Fibroblast of the aortic adventitia (primary cell): ENCODE data around the gene PCIF1. TPM values are rescaled to one million over a fixed set of nuclear protein-coding genes. Genes with fewer than 3 reads are reported as not detected.
"Not testable (repeated sequence)": the region's sequence is repeated elsewhere in the genome, so short reads cannot be mapped to it uniquely, and the experiment has no call there.

Experiments
- DNase-seq: peaks from one replicate; pipeline ENCODE4 v3.0.0-alpha.2; 2010; ENCODE audit warnings: low read depth
- H3K4me3 ChIP-seq: 2 replicates; pipeline ENCODE4 v1.5.1; 2011; ENCODE audit warnings: low read depth, mild to moderate bottlenecking, control low read depth, low read length, moderate library complexity
- CTCF ChIP-seq: IDR thresholded peaks from 2 replicates; pipeline ENCODE4 v1.5.1; 2011; ENCODE audit warnings: mild to moderate bottlenecking, low read length, control low read depth, inconsistent platforms; ENCODE audit not compliant: insufficient read depth
- total RNA-seq: library from RNA; depleted of rRNA; stranded (reverse); fragments of >200 nt; gene quantifications from 2 replicates; pipeline ENCODE4 v1.2.3, GENCODE V29; 2012; ENCODE audit warnings: low replicate concordance

Gene PCIF1
- total RNA-seq, 1 donor = 15.9 TPM

GRCh38 chr20:45993197-45993951 is 58.9 kb downstream of the PCIF1 start:
- DNase-seq = no peak
- TF ChIP-seq CTCF = no peak
- H3K4me3 ChIP-seq = no peak overlapping the region

GRCh38 chr20:45994761-45995493 is 60.4 kb downstream of the PCIF1 start:
- TF ChIP-seq CTCF = no peak
- no peak overlapping the region for H3K4me3 ChIP-seq
- DNase-seq = no peak

- not testable (repeated sequence) for H3K4me3 ChIP-seq, DNase-seq
These were observed 61.1 kb downstream of the PCIF1 start for GRCh38 chr20:45995495-45996097.

- no peak overlapping the region for H3K4me3 ChIP-seq
- no peak for TF ChIP-seq CTCF
- DNase-seq = no peak
These were observed 62.7 kb downstream of the PCIF1 start for GRCh38 chr20:45997187-45997586.

Other genes starting within 250 kb of the PCIF1 start
- not detected in 2 replicates for gene WFDC13, start 232.6 kb upstream of the PCIF1 start, total RNA-seq
- not detected in 2 replicates for gene WFDC10B, start 229.7 kb upstream of the PCIF1 start, total RNA-seq
- not detected in 2 replicates for gene SPINT4, start 212.3 kb upstream of the PCIF1 start, total RNA-seq
- 0.18 TPM in 1 of 2 replicates, not detected in the other for gene WFDC3, start 142.8 kb upstream of the PCIF1 start, total RNA-seq
- gene DNTTIP1, start 142.7 kb upstream of the PCIF1 start, total RNA-seq = 17.4 and 26.4 TPM in 2 replicates
- 0.49 and 53.3 TPM in 2 replicates for gene UBE2C, start 122.0 kb upstream of the PCIF1 start, total RNA-seq
- 0.45 and 1.8 TPM in 2 replicates for gene TNNC2, start 107.4 kb upstream of the PCIF1 start, total RNA-seq
- gene SNX21, start 100.9 kb upstream of the PCIF1 start, total RNA-seq = 88.8 and 90.7 TPM in 2 replicates
- 17.7 and 25.8 TPM in 2 replicates for gene ACOT8, start 77.3 kb upstream of the PCIF1 start, total RNA-seq
- gene ZSWIM3, start 77.1 kb upstream of the PCIF1 start, total RNA-seq = 1.9 and 4.3 TPM in 2 replicates
- 4.0 and 15.1 TPM in 2 replicates for gene ZSWIM1, start 53.5 kb upstream of the PCIF1 start, total RNA-seq
- 2.1 and 9.6 TPM in 2 replicates for gene SPATA25, start 47.1 kb upstream of the PCIF1 start, total RNA-seq
- gene NEURL2, start 43.5 kb upstream of the PCIF1 start, total RNA-seq = 6.8 and 7.0 TPM in 2 replicates
- gene CTSA, start 43.3 kb upstream of the PCIF1 start, total RNA-seq = 56.2 and 166 TPM in 2 replicates
- 66.9 and 107 TPM in 2 replicates for gene PLTP, start 22.5 kb upstream of the PCIF1 start, total RNA-seq
- 18.2 and 20.9 TPM in 2 replicates for gene ZNF335, start 37.5 kb downstream of the PCIF1 start, total RNA-seq
- gene MMP9, start 74.2 kb downstream of the PCIF1 start, total RNA-seq = not detected in 2 replicates
- not detected in 2 replicates for gene SLC12A5, start 94.5 kb downstream of the PCIF1 start, total RNA-seq
- 11.9 and 24.0 TPM in 2 replicates for gene NCOA5, start 155.3 kb downstream of the PCIF1 start, total RNA-seq
- 0.45 and 1.5 TPM in 2 replicates for gene CD40, start 183.6 kb downstream of the PCIF1 start, total RNA-seq